Hepatocyte (in vitro differentiated cells): Measurements from ENCODE around the gene INTS6. TPM values are rescaled to one million over a fixed set of nuclear protein-coding genes. Genes with fewer than 3 reads are reported as not detected.

ENCODE experiments used
- DNase-seq: peaks from one replicate; pipeline ENCODE4 v3.0.0-alpha.2; 2016; ENCODE audit warnings: low spot score
- H2AFZ ChIP-seq: fragments of 200-600 bp; sonication (generic); 2 replicates; pipeline ENCODE4 v1.6.0; 2016; ENCODE audit warnings: antibody characterized with exemption, mild to moderate bottlenecking
- H3K27ac ChIP-seq: fragments of 200-600 bp; sonication (generic); 2 replicates; pipeline ENCODE4 v1.5.1; 2016; ENCODE audit warnings: mild to moderate bottlenecking
- H3K27me3 ChIP-seq: fragments of 200-600 bp; sonication (generic); 2 replicates; pipeline ENCODE4 v1.6.1; 2016
- H3K36me3 ChIP-seq: fragments of 200-600 bp; sonication (generic); replicated peaks from 2 replicates; pipeline ENCODE4 v1.5.1; 2016; ENCODE audit warnings: low read depth; ENCODE audit not compliant: insufficient read depth
- H3K4me1 ChIP-seq: fragments of 200-600 bp; sonication (generic); 2 replicates; pipeline ENCODE4 v1.5.1; 2016; ENCODE audit warnings: mild to moderate bottlenecking, moderate library complexity; ENCODE audit not compliant: insufficient read depth
- H3K4me2 ChIP-seq: fragments of 200-600 bp; sonication (generic); 2 replicates; pipeline ENCODE4 v1.6.0; 2016
- H3K4me3 ChIP-seq: fragments of 200-600 bp; sonication (generic); 2 replicates; pipeline ENCODE4 v1.5.1; 2016; ENCODE audit warnings: mild to moderate bottlenecking
- H3K79me2 ChIP-seq: fragments of 200-600 bp; sonication (generic); 2 replicates; pipeline ENCODE4 v1.6.0; 2017; ENCODE audit warnings: mild to moderate bottlenecking
- H3K9me2 ChIP-seq: fragments of 200-600 bp; sonication (generic); replicated peaks from 2 replicates; pipeline ENCODE4 v1.6.0; 2017; ENCODE audit warnings: mild to moderate bottlenecking; ENCODE audit not compliant: insufficient read depth
- H3K9me3 ChIP-seq: fragments of 200-600 bp; sonication (generic); 2 replicates; pipeline ENCODE4 v1.5.1; 2016; ENCODE audit warnings: low read depth, mild to moderate bottlenecking
- H4K20me1 ChIP-seq: fragments of 200-600 bp; sonication (generic); 2 replicates; pipeline ENCODE4 v1.6.0; 2016; ENCODE audit warnings: mild to moderate bottlenecking; ENCODE audit not compliant: insufficient read depth, poor library complexity, severe bottlenecking
- EZH2 ChIP-seq: fragments of 200-600 bp; sonication (generic); IDR thresholded peaks from 2 replicates; pipeline ENCODE4 v1.6.1; 2016; ENCODE audit warnings: antibody characterized with exemption, mild to moderate bottlenecking, borderline replicate concordance
- EZH2phosphoT487 ChIP-seq: fragments of 200-600 bp; sonication (generic); IDR thresholded peaks from one replicate; pipeline ENCODE4 v1.6.1; 2018; ENCODE audit warnings: antibody characterized with exemption, mild to moderate bottlenecking, low read depth, moderate library complexity; ENCODE audit not compliant: unreplicated experiment, severe bottlenecking
- whole genome bisulfite sequencing: methylation state at CpG from one replicate; pipeline ENCODE4 v1.1.6; 2016; ENCODE audit warnings: low lambda C conversion rate; ENCODE audit errors: missing lambda C conversion rate; 5-methylcytosine and 5-hydroxymethylcytosine counted together
- polyA plus RNA-seq: library from polyadenylated mRNA; unstranded; fragments of >200 nt; fragmentation: Nextera tagmentation; extraction: Ambion mirVana; gene quantifications from 2 replicates; pipeline ENCODE4 v1.2.1, GENCODE V29; 2016
- total RNA-seq: library from RNA; depleted of rRNA; stranded (reverse); fragments of >200 nt; gene quantifications from 2 replicates; pipeline ENCODE4 v1.2.3, GENCODE V29; 2014
- TF ChIP-seq, protein P1 (sequence below): fragments of 200-600 bp; sonication (generic); IDR thresholded peaks from 2 replicates; pipeline ENCODE4 v1.5.1; 2016; ENCODE audit warnings: antibody characterized with exemption, mild to moderate bottlenecking; ENCODE audit not compliant: poor library complexity

INTS6 gene
- total and polyA plus RNA-seq, 2 experiments from 2014 or later = 28.5 to 51.2 TPM

GRCh38 chr13:51451134-51451466 is 1.7 kb downstream of the INTS6 start:
- peaks cover 22% of the 10 kb centered on the region for H3K4me1 ChIP-seq
- peak overlapping the region; percentile 27 for H2AFZ ChIP-seq
- peak overlapping the region; percentile 68 for H3K4me3 ChIP-seq
- no peaks in the 10 kb centered on the region for H3K9me3 ChIP-seq
- H4K20me1 ChIP-seq = no peaks in the 10 kb centered on the region
- peak overlapping the region; percentile 83 for H3K4me2 ChIP-seq
- H3K9me2 ChIP-seq = no peaks in the 10 kb centered on the region
- peak overlapping the region; percentile 99 for H3K27ac ChIP-seq
- TF ChIP-seq, protein P1, sequence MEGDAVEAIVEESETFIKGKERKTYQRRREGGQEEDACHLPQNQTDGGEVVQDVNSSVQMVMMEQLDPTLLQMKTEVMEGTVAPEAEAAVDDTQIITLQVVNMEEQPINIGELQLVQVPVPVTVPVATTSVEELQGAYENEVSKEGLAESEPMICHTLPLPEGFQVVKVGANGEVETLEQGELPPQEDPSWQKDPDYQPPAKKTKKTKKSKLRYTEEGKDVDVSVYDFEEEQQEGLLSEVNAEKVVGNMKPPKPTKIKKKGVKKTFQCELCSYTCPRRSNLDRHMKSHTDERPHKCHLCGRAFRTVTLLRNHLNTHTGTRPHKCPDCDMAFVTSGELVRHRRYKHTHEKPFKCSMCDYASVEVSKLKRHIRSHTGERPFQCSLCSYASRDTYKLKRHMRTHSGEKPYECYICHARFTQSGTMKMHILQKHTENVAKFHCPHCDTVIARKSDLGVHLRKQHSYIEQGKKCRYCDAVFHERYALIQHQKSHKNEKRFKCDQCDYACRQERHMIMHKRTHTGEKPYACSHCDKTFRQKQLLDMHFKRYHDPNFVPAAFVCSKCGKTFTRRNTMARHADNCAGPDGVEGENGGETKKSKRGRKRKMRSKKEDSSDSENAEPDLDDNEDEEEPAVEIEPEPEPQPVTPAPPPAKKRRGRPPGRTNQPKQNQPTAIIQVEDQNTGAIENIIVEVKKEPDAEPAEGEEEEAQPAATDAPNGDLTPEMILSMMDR = no peak
- TF ChIP-seq EZH2 = no peak
- no peak for TF ChIP-seq EZH2phosphoT487
- WGBS = 22% methylated on average over 5 of the region's 5 CpGs
- H3K79me2 ChIP-seq = peaks cover 34% of the 10 kb centered on the region
- H3K27me3 ChIP-seq = no peaks in the 10 kb centered on the region
- no peaks in the 10 kb centered on the region for H3K36me3 ChIP-seq
- no peak for DNase-seq

GRCh38 chr13:51449018-51449417 is 3.8 kb downstream of the INTS6 start:
- no peak overlapping the region for H3K4me2 ChIP-seq
- no peaks in the 10 kb centered on the region for H4K20me1 ChIP-seq
- no peaks in the 10 kb centered on the region for H3K9me2 ChIP-seq
- H3K79me2 ChIP-seq = peaks cover 23% of the 10 kb centered on the region
- H3K4me3 ChIP-seq = no peak overlapping the region
- no peaks in the 10 kb centered on the region for H3K27me3 ChIP-seq
- no peak for DNase-seq
- H3K27ac ChIP-seq = no peak overlapping the region
- peaks cover 17% of the 10 kb centered on the region for H3K4me1 ChIP-seq
- 97% methylated on average over 1 of the region's 1 CpG for WGBS
- TF ChIP-seq EZH2phosphoT487 = no peak
- TF ChIP-seq, protein P1 = no peak
- no peak for TF ChIP-seq EZH2
- H3K36me3 ChIP-seq = no peaks in the 10 kb centered on the region
- H3K9me3 ChIP-seq = no peaks in the 10 kb centered on the region
- H2AFZ ChIP-seq = no peak overlapping the region

DNA sequence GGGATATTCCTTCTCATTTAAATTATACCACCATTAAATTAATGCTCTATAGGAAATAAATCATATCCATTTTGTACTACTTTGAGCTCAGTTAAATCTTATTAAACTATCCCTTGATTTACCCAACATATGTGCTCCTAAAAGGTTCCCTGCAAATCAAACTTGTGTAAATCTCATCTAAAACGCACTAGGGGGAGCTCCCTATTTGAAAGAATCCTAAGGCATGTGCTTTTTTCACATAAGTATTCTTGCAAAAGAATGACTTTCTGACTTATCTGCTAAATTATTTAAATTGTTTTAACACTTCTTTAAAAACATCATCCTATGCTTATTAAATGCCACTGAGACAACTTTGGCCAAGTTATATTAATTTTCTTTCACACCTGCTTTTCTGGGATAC is 7.9 kb downstream of the INTS6 start:
- Histone ChIP-seq H4K20me1 (no peaks in the 10 kb centered on the region), H3K9me3 (no peaks in the 10 kb centered on the region), H3K4me1 (peaks cover 4% of the 10 kb centered on the region), H3K27ac (no peak overlapping the region), H3K36me3 (no peaks in the 10 kb centered on the region), H3K4me3 (no peak overlapping the region), H3K9me2 (no peaks in the 10 kb centered on the region), H3K4me2 (no peak overlapping the region), H2AFZ (no peak overlapping the region), H3K79me2 (peaks cover 4% of the 10 kb centered on the region), H3K27me3 (no peaks in the 10 kb centered on the region)
- WGBS = 53% methylated on average over 1 of the region's 1 CpG
- TF ChIP-seq EZH2phosphoT487 (no peak), EZH2 (no peak)
- TF ChIP-seq, protein P1 = peak; percentile 56
- no peak for DNase-seq

DNA sequence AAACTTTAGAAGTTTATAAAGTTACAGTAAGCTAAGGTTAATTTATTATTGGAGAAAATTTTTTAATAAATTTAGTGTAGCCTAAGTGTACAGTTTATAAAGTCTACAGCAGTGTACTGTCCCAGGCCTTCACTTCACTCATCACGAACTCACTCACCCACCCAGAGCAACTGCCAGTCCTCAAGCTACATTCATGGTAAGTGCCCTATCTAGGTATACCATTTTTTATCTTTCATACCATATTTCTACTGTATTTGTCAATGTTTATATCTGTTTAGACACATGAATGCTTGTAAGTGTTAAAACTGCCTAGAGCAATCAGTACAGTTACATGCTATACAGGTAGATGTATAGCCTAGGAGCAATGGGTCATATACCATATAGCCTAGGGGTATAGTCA is 12.5 kb downstream of the INTS6 start:
- no peak overlapping the region for H3K27ac ChIP-seq
- no peaks in the 10 kb centered on the region for H3K9me3 ChIP-seq
- peaks cover 7% of the 10 kb centered on the region for H3K79me2 ChIP-seq
- no peak overlapping the region for H3K4me3 ChIP-seq
- no peaks in the 10 kb centered on the region for H3K4me1 ChIP-seq
- TF ChIP-seq, protein P1 = no peak
- H3K27me3 ChIP-seq = no peaks in the 10 kb centered on the region
- H2AFZ ChIP-seq = no peak overlapping the region
- no peaks in the 10 kb centered on the region for H3K9me2 ChIP-seq
- H3K36me3 ChIP-seq = no peaks in the 10 kb centered on the region
- no peak for DNase-seq
- H3K4me2 ChIP-seq = no peak overlapping the region
- 94% methylated on average over 1 of the region's 1 CpG for WGBS
- no peaks in the 10 kb centered on the region for H4K20me1 ChIP-seq
